Measurements from ENCODE around the gene ZNF532.

ZNF532 gene

GRCh38 chr18:59013744-59014143, 149.1 kb downstream of the ZNF532 start:
- Histone ChIP-seq H3K79me2 (ENCODE audit: insufficient read depth, low read length) (no peaks in the 10 kb centered on the region), H3K27me3 (ENCODE audit: insufficient read depth, low read length) (no peaks in the 10 kb centered on the region), H3K4me3 (ENCODE audit: low read depth, low read length, poor library complexity, severe bottlenecking) (no peak overlapping the region), H3K9me2 (ENCODE audit: low read depth, low read length) (no peaks in the 10 kb centered on the region), H3K9me3 (ENCODE audit: low read length) (peaks cover 11% of the 10 kb centered on the region), H4K20me1 (ENCODE audit: insufficient read depth, low read length) (no peaks in the 10 kb centered on the region), H2AFZ (ENCODE audit: low read length) (no peak overlapping the region), H3K4me1 (ENCODE audit: insufficient read depth, low read length, severe bottlenecking) (peaks cover 19% of the 10 kb centered on the region), H3K36me3 (ENCODE audit: insufficient read depth, low read length) (no peaks in the 10 kb centered on the region), H3K4me2 (ENCODE audit: low read length) (no peak overlapping the region), H3K9ac (ENCODE audit: low read length) (no peak overlapping the region), H3F3A (ENCODE audit: insufficient read depth, low read length) (no peaks in the 10 kb centered on the region), H3K27ac (ENCODE audit: low read depth, low read length, poor library complexity, severe bottlenecking) (no peak overlapping the region)
- TF ChIP-seq EZH2 (IDR thresholded peaks at IDR 0.05; ENCODE audit: borderline replicate concordance, low read length) (no peak), CTCF (IDR thresholded peaks at IDR 0.05; ENCODE audit: low read length) (no peak)

GRCh38 chr18:59015531-59016152, 151.0 kb downstream of the ZNF532 start:
- Histone ChIP-seq H3K4me2 (ENCODE audit: low read length) (no peak overlapping the region), H3F3A (ENCODE audit: insufficient read depth, low read length) (no peaks in the 10 kb centered on the region), H3K27ac (ENCODE audit: low read depth, low read length, poor library complexity, severe bottlenecking) (no peak overlapping the region), H3K27me3 (ENCODE audit: insufficient read depth, low read length) (no peaks in the 10 kb centered on the region), H2AFZ (ENCODE audit: low read length) (no peak overlapping the region), H3K9ac (ENCODE audit: low read length) (no peak overlapping the region), H3K4me3 (ENCODE audit: low read depth, low read length, poor library complexity, severe bottlenecking) (no peak overlapping the region), H3K36me3 (ENCODE audit: insufficient read depth, low read length) (no peaks in the 10 kb centered on the region; the same call in 1 of the 2 replicates), H3K9me2 (ENCODE audit: low read depth, low read length) (no peaks in the 10 kb centered on the region), H3K9me3 (ENCODE audit: low read length) (peaks cover 16% of the 10 kb centered on the region), H3K79me2 (ENCODE audit: insufficient read depth, low read length) (no peaks in the 10 kb centered on the region), H3K4me1 (ENCODE audit: insufficient read depth, low read length, severe bottlenecking) (peaks cover 18% of the 10 kb centered on the region), H4K20me1 (ENCODE audit: insufficient read depth, low read length) (no peaks in the 10 kb centered on the region)
- TF ChIP-seq EZH2 (IDR thresholded peaks at IDR 0.05; ENCODE audit: borderline replicate concordance, low read length) (no peak), CTCF (IDR thresholded peaks at IDR 0.05; ENCODE audit: low read length) (no peak)

DNA sequence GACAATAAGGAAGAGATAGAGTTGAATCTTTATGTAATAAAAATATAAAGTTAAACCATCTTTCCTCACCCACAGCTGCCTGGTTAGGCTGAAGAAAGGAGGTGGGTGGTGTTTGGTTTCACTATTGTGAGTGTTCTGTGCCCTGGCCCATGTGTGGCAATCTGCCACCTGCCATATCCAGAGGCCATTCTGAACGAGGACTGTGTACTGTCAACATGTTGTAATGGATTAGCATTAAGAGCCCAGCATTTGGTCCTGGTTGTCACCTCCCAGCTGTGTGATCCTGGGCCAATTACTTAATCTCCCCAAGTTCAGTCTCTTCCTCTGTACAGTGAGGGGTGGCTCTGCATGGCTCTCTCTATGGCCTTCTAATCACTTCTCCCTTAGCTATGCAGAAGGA, 156.8 kb downstream of the ZNF532 start:
- H3K27ac ChIP-seq (ENCODE audit: low read depth, low read length, poor library complexity, severe bottlenecking), result no peak overlapping the region

More for the DNA sequence above, 156.8 kb downstream of the ZNF532 start:
- TF ChIP-seq EZH2 (IDR thresholded peaks at IDR 0.05; ENCODE audit: borderline replicate concordance, low read length), result no peak
- no peak for TF ChIP-seq CTCF (IDR thresholded peaks at IDR 0.05; ENCODE audit: low read length)
- H3K4me3 ChIP-seq (ENCODE audit: low read depth, low read length, poor library complexity, severe bottlenecking), result no peak overlapping the region
- H3F3A ChIP-seq (ENCODE audit: insufficient read depth, low read length), result no peaks in the 10 kb centered on the region
- H3K4me2 ChIP-seq (ENCODE audit: low read length), result no peak overlapping the region
- H4K20me1 ChIP-seq (ENCODE audit: insufficient read depth, low read length), result no peaks in the 10 kb centered on the region
- H3K4me1 ChIP-seq (ENCODE audit: insufficient read depth, low read length, severe bottlenecking), result no peaks in the 10 kb centered on the region
- H3K79me2 ChIP-seq (ENCODE audit: insufficient read depth, low read length), result no peaks in the 10 kb centered on the region
- H3K9me3 ChIP-seq (ENCODE audit: low read length), result peaks cover 16% of the 10 kb centered on the region
- H3K9me2 ChIP-seq (ENCODE audit: low read depth, low read length), result no peaks in the 10 kb centered on the region
- no peak overlapping the region for H3K9ac ChIP-seq (ENCODE audit: low read length)
- no peaks in the 10 kb centered on the region; the same call in 1 of the 2 replicates for H3K36me3 ChIP-seq (ENCODE audit: insufficient read depth, low read length)
- no peak overlapping the region for H2AFZ ChIP-seq (ENCODE audit: low read length)
- no peaks in the 10 kb centered on the region for H3K27me3 ChIP-seq (ENCODE audit: insufficient read depth, low read length)

Measured in OCI-LY1 (cell line).